HepG2 (cell line): ENCODE data around the gene CCM2L. TPM values are rescaled to one million over a fixed set of nuclear protein-coding genes. Genes with fewer than 3 reads are reported as not detected.

Source experiments
- ATAC-seq: fragments of 200-7000 bp; cut with Tn5 transposase; 3 replicates; pipeline ENCODE4 v1.9.1; 2020; ENCODE audit warnings: mild to moderate bottlenecking, moderate library complexity
- BruUV-seq: library from RNA; stranded (reverse); fragments of 400-500 nt; replicated peaks from 2 replicates; lab custom pipeline; 2021; lab: Mats Ljungman, UMichigan
- CTCF ChIA-PET: fragments of 300-600 bp; formaldehyde crosslinking; extraction: SDS; loops from one replicate; lab custom pipeline; 2021; ENCODE audit warnings: low total read pairs, inconsistent platforms, low intra/inter-chr PET ratio; lab: Yijun Ruan, JAX
- POLR2A ChIA-PET: fragments of 350-600 bp; sonication (Branson Sonifier 250); formaldehyde crosslinking; loops from one replicate; lab custom pipeline; 2020; ENCODE audit warnings: antibody characterized with exemption, inconsistent platforms; lab: Yijun Ruan, JAX
- DNase-seq: peaks from one replicate; pipeline ENCODE4 v3.0.0-alpha.2; 2015; ENCODE audit warnings: low spot score
- FAIRE-seq: peaks from 3 replicates; lab custom pipeline; 2011; peaks lifted over from hg19 to GRCh38; lab: Jason Lieb, UNC
- H2AFZ ChIP-seq: one replicate; pipeline ENCODE4 v1.6.1; 2011; ENCODE audit warnings: low read length, inconsistent platforms
- H3K27ac ChIP-seq: fragments of 300-600 bp; 3 replicates; pipeline ENCODE4 v1.8.0; 2011; ENCODE audit warnings: mixed run types, mild to moderate bottlenecking, mixed read lengths, low read length, inconsistent platforms; ENCODE audit not compliant: insufficient read depth; ENCODE audit errors: extremely low read length
- H3K27me3 ChIP-seq, 2 experiments: fragments of 200-600 bp in 1 of 2; 2 replicates in 1 of 2; 3 replicates in 1 of 2; pipeline versions ENCODE4 v1.6.0 to v1.8.0; 2011; ENCODE audit warnings: low read length in 2 of 2, mild to moderate bottlenecking in 2 of 2, moderate library complexity in 2 of 2, inconsistent platforms in 1 of 2; ENCODE audit not compliant: insufficient read depth in 2 of 2, control insufficient read depth in 1 of 2
- H3K36me3 ChIP-seq, 2 experiments: fragments of 200-600 bp in 1 of 2; replicated peaks in 1 of 2; 2 replicates in 1 of 2; 3 replicates in 1 of 2; pipeline versions ENCODE4 v1.5.1 to v1.8.0; 2011; ENCODE audit warnings: low read length in 2 of 2, inconsistent platforms in 1 of 2; ENCODE audit not compliant: insufficient read depth in 2 of 2, control insufficient read depth in 1 of 2
- H3K4me1 ChIP-seq: 2 replicates; pipeline ENCODE4 v1.5.1; 2012; ENCODE audit warnings: low read length, inconsistent platforms; ENCODE audit not compliant: insufficient read depth
- H3K4me2 ChIP-seq: 2 replicates; pipeline ENCODE4 v1.6.0; 2011; ENCODE audit warnings: low read depth, low read length, inconsistent platforms
- H3K4me3 ChIP-seq, 3 experiments: fragments of 200-600 bp in 1 of 3; sonication (generic), shearing (Covaris generic) in 1 of 3; replicated peaks in 1 of 3; 2 replicates each; pipeline ENCODE4 v1.5.1; 2011 to 2016; ENCODE audit warnings: low read length in 3 of 3, inconsistent platforms in 2 of 3, low read depth in 2 of 3, mild to moderate bottlenecking in 2 of 3, control low read depth in 1 of 3, mixed read lengths in 1 of 3; ENCODE audit not compliant: insufficient read depth in 1 of 3
- H3K79me2 ChIP-seq: one replicate; pipeline ENCODE4 v1.6.1; 2011; ENCODE audit warnings: low read length, inconsistent platforms; ENCODE audit not compliant: insufficient read depth
- H3K9ac ChIP-seq: 2 replicates; pipeline ENCODE4 v1.6.0; 2011; ENCODE audit warnings: mild to moderate bottlenecking, low read depth, low read length, inconsistent platforms; ENCODE audit not compliant: insufficient read depth
- H3K9me3 ChIP-seq: 2 replicates; pipeline ENCODE4 v1.5.1; 2012; ENCODE audit warnings: mild to moderate bottlenecking, low read length
- H4K20me1 ChIP-seq: 2 replicates; pipeline ENCODE4 v1.6.0; 2011; ENCODE audit warnings: inconsistent platforms, mild to moderate bottlenecking, low read length, moderate library complexity; ENCODE audit not compliant: insufficient read depth
- ATM ChIP-seq: fragments of 450-650 bp; IDR thresholded peaks from 2 replicates; pipeline ENCODE4 v1.7.1; 2017; ENCODE audit warnings: mild to moderate bottlenecking, borderline replicate concordance
- CAMTA2 ChIP-seq: sonication (generic); formaldehyde crosslinking; IDR thresholded peaks from 2 replicates; pipeline ENCODE4 v1.4.0; 2020; ENCODE audit warnings: mild to moderate bottlenecking, missing genetic modification reagents, borderline replicate concordance
- CCDC6 ChIP-seq: sonication (generic); formaldehyde crosslinking; IDR thresholded peaks from 2 replicates; pipeline ENCODE4 v1.8.1; 2022; ENCODE audit warnings: mild to moderate bottlenecking, missing genetic modification reagents, moderate library complexity
- HNRNPK ChIP-seq: fragments of 200-400 bp; formaldehyde crosslinking; IDR thresholded peaks from 2 replicates; pipeline ENCODE4 v1.6.1; 2018; ENCODE audit warnings: low read length, low read depth, moderate library complexity, mild to moderate bottlenecking; ENCODE audit not compliant: poor library complexity, severe bottlenecking
- KLF11 ChIP-seq: IDR thresholded peaks from 2 replicates; pipeline ENCODE4 v1.6.1; 2016; ENCODE audit warnings: missing compliant biosample characterization
- MYNN ChIP-seq: sonication (generic); formaldehyde crosslinking; IDR thresholded peaks from 2 replicates; pipeline ENCODE4 v1.4.0; 2020; ENCODE audit warnings: mild to moderate bottlenecking, low read depth, missing genetic modification reagents
- ZNF383 ChIP-seq: sonication (generic); formaldehyde crosslinking; IDR thresholded peaks from 2 replicates; pipeline ENCODE4 v1.4.0; 2020; ENCODE audit warnings: missing genetic modification reagents, mild to moderate bottlenecking, borderline replicate concordance
- ZNF430 ChIP-seq: sonication (generic); formaldehyde crosslinking; IDR thresholded peaks from 2 replicates; pipeline ENCODE4 v1.9.0; 2021; ENCODE audit warnings: mild to moderate bottlenecking, missing genetic modification reagents
- ZNF460 ChIP-seq: sonication (generic); formaldehyde crosslinking; IDR thresholded peaks from 2 replicates; pipeline ENCODE4 v1.5.1; 2020; ENCODE audit warnings: missing genetic modification reagents, mild to moderate bottlenecking, borderline replicate concordance
- ZNF75D ChIP-seq: sonication (generic); formaldehyde crosslinking; IDR thresholded peaks from 2 replicates; pipeline ENCODE4 v1.8.1; 2023; ENCODE audit warnings: missing genetic modification reagents, mild to moderate bottlenecking, borderline replicate concordance
- WGBS: methylation state at CpG from one replicate; pipeline ENCODE4 v1.1.6; 2017; ENCODE audit warnings: low lambda C conversion rate; 5-methylcytosine and 5-hydroxymethylcytosine counted together
- in situ Hi-C: cut with HindIII; loops from 2 replicates; pipeline ENCODE4 v1.10.0; 2017; ENCODE audit warnings: low pct_unique_long_range_greater_than_20kb; ENCODE audit not compliant: extremely low pct_ligation_motif_present
- intact Hi-C: fragments of 100-400 bp; cut with micrococcal nuclease; formaldehyde crosslinking; loops from one replicate; pipeline ENCODE4 v1.10.0; 2022; ENCODE audit not compliant: unreplicated experiment
- polyA plus RNA-seq, 8 experiments: library from polyadenylated mRNA; depleted of rRNA in 3 of 8; stranded (reverse) in 7 of 8; unstranded in 1 of 8; fragments of >200 nt; fragmentation: Illumina TruSeq in 4 of 8; extraction: Trizol in 4 of 8; gene quantifications; 2 replicates each; pipeline versions ENCODE4 v1.2.1 to v1.2.3, GENCODE V29; 2011 to 2016; ENCODE audit warnings: low read depth in 4 of 8, missing spikeins in 1 of 8, mixed read lengths in 1 of 8; ENCODE audit not compliant: insufficient read depth in 1 of 8
- total RNA-seq, 5 experiments: library from RNA; depleted of rRNA; stranded (reverse); fragments of >200 nt; fragmentation: Illumina TruSeq; extraction: Trizol; gene quantifications; 2 replicates each; pipeline ENCODE4 v1.2.3, GENCODE V29; 2016; ENCODE audit warnings: low read depth in 1 of 5
- TF ChIP-seq, protein P1 (sequence below): IDR thresholded peaks from 2 replicates; pipeline ENCODE4 v1.4.0; 2020; ENCODE audit warnings: mild to moderate bottlenecking, missing genetic modification reagents
- TF ChIP-seq, protein P2 (sequence below): sonication (generic); formaldehyde crosslinking; IDR thresholded peaks from 2 replicates; pipeline ENCODE4 v1.4.0; 2020; ENCODE audit warnings: mild to moderate bottlenecking, missing genetic modification reagents
- TF ChIP-seq, protein P3 (sequence below): sonication (generic); formaldehyde crosslinking; IDR thresholded peaks from 2 replicates; pipeline ENCODE4 v1.4.0; 2020; ENCODE audit warnings: mild to moderate bottlenecking, missing genetic modification reagents
- TF ChIP-seq, protein P4 (sequence below): sonication (generic); formaldehyde crosslinking; IDR thresholded peaks from 2 replicates; pipeline ENCODE4 v1.5.0; 2020; ENCODE audit warnings: missing genetic modification reagents

The CCM2L gene
- total and polyA plus RNA-seq, 2 of the 13 experiments (the other 11 are each of a cell fraction or from before 2014, with no cell fraction given): 0.15 TPM; not detected in 1

DNA sequence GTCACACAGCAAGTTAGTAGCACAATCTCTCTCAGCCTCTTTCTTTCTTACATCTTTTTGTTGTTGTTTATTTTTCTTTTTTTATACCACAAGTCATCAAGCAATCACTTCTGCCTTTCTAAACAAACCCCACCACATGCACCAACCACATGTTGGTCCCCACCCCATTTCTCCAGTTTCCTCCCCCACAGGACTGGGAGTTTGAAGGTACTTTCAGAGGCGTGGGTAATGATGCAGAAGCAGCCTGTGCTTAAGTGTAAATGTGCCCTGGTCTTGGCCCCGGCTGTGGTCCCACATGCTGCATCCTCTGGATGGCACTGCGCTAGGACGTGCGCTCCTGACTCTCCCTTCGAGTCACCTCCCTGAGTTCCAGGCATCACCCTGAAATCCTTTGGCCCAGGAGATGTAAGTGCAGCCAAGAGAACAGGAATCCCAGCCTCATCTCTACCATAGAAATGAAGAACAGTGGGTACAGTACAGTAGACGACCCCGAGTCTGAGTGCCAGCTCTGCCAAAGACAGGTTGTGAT is 47.5 kb downstream of the CCM2L start (continued):
- TF ChIP-seq, protein P1, sequence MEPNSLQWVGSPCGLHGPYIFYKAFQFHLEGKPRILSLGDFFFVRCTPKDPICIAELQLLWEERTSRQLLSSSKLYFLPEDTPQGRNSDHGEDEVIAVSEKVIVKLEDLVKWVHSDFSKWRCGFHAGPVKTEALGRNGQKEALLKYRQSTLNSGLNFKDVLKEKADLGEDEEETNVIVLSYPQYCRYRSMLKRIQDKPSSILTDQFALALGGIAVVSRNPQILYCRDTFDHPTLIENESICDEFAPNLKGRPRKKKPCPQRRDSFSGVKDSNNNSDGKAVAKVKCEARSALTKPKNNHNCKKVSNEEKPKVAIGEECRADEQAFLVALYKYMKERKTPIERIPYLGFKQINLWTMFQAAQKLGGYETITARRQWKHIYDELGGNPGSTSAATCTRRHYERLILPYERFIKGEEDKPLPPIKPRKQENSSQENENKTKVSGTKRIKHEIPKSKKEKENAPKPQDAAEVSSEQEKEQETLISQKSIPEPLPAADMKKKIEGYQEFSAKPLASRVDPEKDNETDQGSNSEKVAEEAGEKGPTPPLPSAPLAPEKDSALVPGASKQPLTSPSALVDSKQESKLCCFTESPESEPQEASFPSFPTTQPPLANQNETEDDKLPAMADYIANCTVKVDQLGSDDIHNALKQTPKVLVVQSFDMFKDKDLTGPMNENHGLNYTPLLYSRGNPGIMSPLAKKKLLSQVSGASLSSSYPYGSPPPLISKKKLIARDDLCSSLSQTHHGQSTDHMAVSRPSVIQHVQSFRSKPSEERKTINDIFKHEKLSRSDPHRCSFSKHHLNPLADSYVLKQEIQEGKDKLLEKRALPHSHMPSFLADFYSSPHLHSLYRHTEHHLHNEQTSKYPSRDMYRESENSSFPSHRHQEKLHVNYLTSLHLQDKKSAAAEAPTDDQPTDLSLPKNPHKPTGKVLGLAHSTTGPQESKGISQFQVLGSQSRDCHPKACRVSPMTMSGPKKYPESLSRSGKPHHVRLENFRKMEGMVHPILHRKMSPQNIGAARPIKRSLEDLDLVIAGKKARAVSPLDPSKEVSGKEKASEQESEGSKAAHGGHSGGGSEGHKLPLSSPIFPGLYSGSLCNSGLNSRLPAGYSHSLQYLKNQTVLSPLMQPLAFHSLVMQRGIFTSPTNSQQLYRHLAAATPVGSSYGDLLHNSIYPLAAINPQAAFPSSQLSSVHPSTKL: no peak
- TF ChIP-seq ZNF383 (CRISPR knock-in tag) (no peak), ZNF460 (CRISPR knock-in tag) (no peak)
- TF ChIP-seq, protein P2, sequence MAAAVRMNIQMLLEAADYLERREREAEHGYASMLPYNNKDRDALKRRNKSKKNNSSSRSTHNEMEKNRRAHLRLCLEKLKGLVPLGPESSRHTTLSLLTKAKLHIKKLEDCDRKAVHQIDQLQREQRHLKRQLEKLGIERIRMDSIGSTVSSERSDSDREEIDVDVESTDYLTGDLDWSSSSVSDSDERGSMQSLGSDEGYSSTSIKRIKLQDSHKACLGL (CRISPR knock-in tag): no peak

DNA sequence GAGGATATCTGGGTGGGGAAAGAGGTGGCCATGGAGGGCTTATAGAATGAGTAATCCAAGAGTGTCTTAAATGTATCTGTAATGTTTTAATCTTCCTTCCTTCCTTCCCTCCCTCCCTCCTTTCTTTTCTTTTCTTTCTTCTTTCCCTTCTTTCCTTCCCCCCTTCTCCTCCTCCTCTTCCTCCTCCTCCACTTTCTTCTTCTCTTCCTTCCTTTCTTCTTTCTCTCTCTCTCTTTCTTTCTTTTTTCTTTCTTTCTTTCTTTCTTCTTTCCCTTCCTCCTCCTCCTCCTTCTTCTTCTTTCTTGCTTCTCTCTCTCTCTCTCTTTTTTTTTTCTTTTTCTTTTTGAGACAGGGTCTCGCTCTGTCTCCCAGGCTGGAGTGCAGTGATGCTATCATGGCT is 49.0 kb downstream of the CCM2L start:
- Histone ChIP-seq H3K4me2 (no peak overlapping the region), H3K27me3 (peaks cover 11 to 70% of the 10 kb centered on the region in 2 experiments; a peak in 4 of 5 replicates), H3K4me3 (no peak overlapping the region), H3K4me1 (peaks cover 8% of the 10 kb centered on the region; the same call in 1 of the 2 replicates), H3K79me2 (no peaks in the 10 kb centered on the region), H3K36me3 (no peaks in the 10 kb centered on the region), H4K20me1 (no peaks in the 10 kb centered on the region; the same call in 1 of the 2 replicates), H3K9me3 (no peaks in the 10 kb centered on the region), H3K9ac (no peak overlapping the region), H2AFZ (no peak overlapping the region), H3K27ac (no peak overlapping the region)
- POLR2A ChIA-PET: no interaction called here
- intact Hi-C loops (no loop called here), in situ Hi-C loops (no loop called here)
- FAIRE-seq: no peak
- TF ChIP-seq MYNN (CRISPR knock-in tag) (no peak), CAMTA2 (CRISPR knock-in tag) (no peak), KLF11 (no peak), ZNF75D (CRISPR knock-in tag) (no peak), ATM (0 out of 2 replicates have a peak, but pooled peaks have one; percentile 32), CCDC6 (CRISPR knock-in tag) (no peak), ZNF430 (no peak), HNRNPK (peak; percentile 26)
- TF ChIP-seq, protein P3, sequence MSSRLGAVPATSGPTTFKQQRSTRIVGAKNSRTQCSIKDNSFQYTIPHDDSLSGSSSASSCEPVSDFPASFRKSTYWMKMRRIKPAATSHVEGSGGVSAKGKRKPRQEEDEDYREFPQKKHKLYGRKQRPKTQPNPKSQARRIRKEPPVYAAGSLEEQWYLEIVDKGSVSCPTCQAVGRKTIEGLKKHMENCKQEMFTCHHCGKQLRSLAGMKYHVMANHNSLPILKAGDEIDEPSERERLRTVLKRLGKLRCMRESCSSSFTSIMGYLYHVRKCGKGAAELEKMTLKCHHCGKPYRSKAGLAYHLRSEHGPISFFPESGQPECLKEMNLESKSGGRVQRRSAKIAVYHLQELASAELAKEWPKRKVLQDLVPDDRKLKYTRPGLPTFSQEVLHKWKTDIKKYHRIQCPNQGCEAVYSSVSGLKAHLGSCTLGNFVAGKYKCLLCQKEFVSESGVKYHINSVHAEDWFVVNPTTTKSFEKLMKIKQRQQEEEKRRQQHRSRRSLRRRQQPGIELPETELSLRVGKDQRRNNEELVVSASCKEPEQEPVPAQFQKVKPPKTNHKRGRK: peak; percentile 80; the same call in 1 of the 2 replicates
- TF ChIP-seq, protein P4, sequence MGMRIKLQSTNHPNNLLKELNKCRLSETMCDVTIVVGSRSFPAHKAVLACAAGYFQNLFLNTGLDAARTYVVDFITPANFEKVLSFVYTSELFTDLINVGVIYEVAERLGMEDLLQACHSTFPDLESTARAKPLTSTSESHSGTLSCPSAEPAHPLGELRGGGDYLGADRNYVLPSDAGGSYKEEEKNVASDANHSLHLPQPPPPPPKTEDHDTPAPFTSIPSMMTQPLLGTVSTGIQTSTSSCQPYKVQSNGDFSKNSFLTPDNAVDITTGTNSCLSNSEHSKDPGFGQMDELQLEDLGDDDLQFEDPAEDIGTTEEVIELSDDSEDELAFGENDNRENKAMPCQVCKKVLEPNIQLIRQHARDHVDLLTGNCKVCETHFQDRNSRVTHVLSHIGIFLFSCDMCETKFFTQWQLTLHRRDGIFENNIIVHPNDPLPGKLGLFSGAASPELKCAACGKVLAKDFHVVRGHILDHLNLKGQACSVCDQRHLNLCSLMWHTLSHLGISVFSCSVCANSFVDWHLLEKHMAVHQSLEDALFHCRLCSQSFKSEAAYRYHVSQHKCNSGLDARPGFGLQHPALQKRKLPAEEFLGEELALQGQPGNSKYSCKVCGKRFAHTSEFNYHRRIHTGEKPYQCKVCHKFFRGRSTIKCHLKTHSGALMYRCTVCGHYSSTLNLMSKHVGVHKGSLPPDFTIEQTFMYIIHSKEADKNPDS (CRISPR knock-in tag): no peak
- no TSS peak for BruUV-seq
- no peak for ATAC-seq
- DNase-seq: no peak
- CTCF ChIA-PET: no interaction called here
- WGBS: 28% methylated on average over 1 of the region's 1 CpG
